CD8-positive, alpha-beta memory T cell (primary cell): Measurements from ENCODE around the gene MICU2. TPM values are rescaled to one million over a fixed set of nuclear protein-coding genes. Genes with fewer than 3 reads are reported as not detected.

Experiments used
- CTCF ChIA-PET: fragments of 350-600 bp; sonication (Branson Sonifier 250); formaldehyde crosslinking; loops from one replicate; lab custom pipeline; 2021; ENCODE audit warnings: antibody characterized with exemption; lab: Charles Lee
- POLR2A ChIA-PET: fragments of 350-600 bp; sonication (Branson Sonifier 250); formaldehyde crosslinking; loops from one replicate; lab custom pipeline; 2021; ENCODE audit warnings: antibody characterized with exemption; lab: Charles Lee
- DNase-seq, 5 donors: peaks; one replicate each; pipeline versions ENCODE4 v3.0.0 to v3.0.0-alpha.2; 2020 to 2022; ENCODE audit warnings: mixed read lengths in 1 of 5
- H3K27ac ChIP-seq: one replicate; pipeline ENCODE4 v1.7.0; 2013; ENCODE audit warnings: low read depth, mild to moderate bottlenecking, low read length, moderate library complexity
- H3K27me3 ChIP-seq: 2 replicates; pipeline ENCODE4 v1.7.0; 2013; ENCODE audit warnings: low read length, mild to moderate bottlenecking; ENCODE audit not compliant: insufficient read depth, poor library complexity, severe bottlenecking
- H3K36me3 ChIP-seq: 2 replicates; pipeline ENCODE4 v1.7.0; 2013; ENCODE audit warnings: mild to moderate bottlenecking, low read length, moderate library complexity; ENCODE audit not compliant: insufficient read depth
- H3K4me1 ChIP-seq: 2 replicates; pipeline ENCODE4 v1.7.0; 2013; ENCODE audit warnings: mild to moderate bottlenecking, low read length, moderate library complexity; ENCODE audit not compliant: insufficient read depth
- H3K4me3 ChIP-seq: 2 replicates; pipeline ENCODE4 v1.7.0; 2013; ENCODE audit warnings: mild to moderate bottlenecking, low read length
- H3K9me3 ChIP-seq: 2 replicates; pipeline ENCODE4 v1.7.0; 2013; ENCODE audit warnings: mild to moderate bottlenecking, low read length
- H3K27ac Mint-ChIP-seq, 8 donors: one replicate each; pipeline ENCODE4 v1.8.0; 2020 to 2021; ENCODE audit warnings: mixed read lengths in 8 of 8, mild to moderate bottlenecking in 6 of 8, inconsistent platforms in 3 of 8, moderate library complexity in 3 of 8
- H3K27me3 Mint-ChIP-seq, 2 donors: one replicate each; pipeline ENCODE4 v1.8.0; 2020 to 2021; ENCODE audit warnings: mixed read lengths in 2 of 2, mild to moderate bottlenecking in 1 of 2, moderate library complexity in 1 of 2
- H3K36me3 Mint-ChIP-seq, 3 donors: one replicate each; pipeline ENCODE4 v1.8.0; 2020 to 2021; ENCODE audit warnings: mixed read lengths in 3 of 3, inconsistent platforms in 1 of 3, mild to moderate bottlenecking in 1 of 3
- H3K4me1 Mint-ChIP-seq, 3 donors: one replicate each; pipeline ENCODE4 v1.8.0; 2020 to 2021; ENCODE audit warnings: mixed read lengths in 3 of 3, inconsistent platforms in 1 of 3, mild to moderate bottlenecking in 1 of 3
- H3K4me3 Mint-ChIP-seq, 7 donors: one replicate each; pipeline ENCODE4 v1.8.0; 2020 to 2021; ENCODE audit warnings: mixed read lengths in 7 of 7, mild to moderate bottlenecking in 6 of 7, moderate library complexity in 4 of 7, inconsistent platforms in 2 of 7
- H3K9me3 Mint-ChIP-seq, 5 donors: one replicate each; pipeline ENCODE4 v1.8.0; 2020 to 2022; ENCODE audit warnings: mixed read lengths in 5 of 5, mild to moderate bottlenecking in 3 of 5, moderate library complexity in 2 of 5, inconsistent platforms in 1 of 5
- polyA plus RNA-seq: library from polyadenylated mRNA; unstranded; fragments of 300-500 nt; fragmentation: Illumina TruSeq; gene quantifications from one replicate; pipeline ENCODE4 v1.2.3, GENCODE V29; 2021
- total RNA-seq, 2 experiments: library from RNA; stranded (reverse); gene quantifications; one replicate each; pipeline ENCODE4 v1.2.3, GENCODE V29; 2021

MICU2 gene
- total and polyA plus RNA-seq, 3 experiments from 2014 or later: 36.0 to 47.6 (median 38.5) TPM

GRCh38 chr13:21478881-21479808 lies 124.8 kb downstream of the MICU2 start:
- ChIA-PET POLR2A (no interaction called here), CTCF (interaction anchor here (1.0 to 8.8 kb wide), 7 partner anchors 15 to 536 kb away, joined by 3 to 68 read pairs (median 6); partner anchors contain the start of gene ZDHHC20)
- peak in 4 of 5 donors; percentile 37 to 63 (median 56) for DNase-seq
- Mint-ChIP-seq H3K9me3 (peaks cover 0 to 1% (median 0%) of the 10 kb centered on the region in 5 donors), H3K36me3 (no peaks in the 10 kb centered on the region), H3K27me3 (peaks cover under 1 to 2% of the 10 kb centered on the region in 2 donors), H3K27ac (peak overlapping the region in 1 of 8 donors; percentile 60), H3K4me1 (peaks cover 14 to 18% (median 14%) of the 10 kb centered on the region in 3 donors), H3K4me3 (peak overlapping the region in 3 of 7 donors; percentile 19 to 55 (median 39))
- H3K27me3 ChIP-seq: no peaks in the 10 kb centered on the region
- H3K4me3 ChIP-seq: no peak overlapping the region
- no peaks in the 10 kb centered on the region for H3K9me3 ChIP-seq
- no peaks in the 10 kb centered on the region for H3K36me3 ChIP-seq
- H3K27ac ChIP-seq: no peak overlapping the region
- peaks cover 9% of the 10 kb centered on the region for H3K4me1 ChIP-seq

- no peaks in the 10 kb centered on the region for H3K36me3 ChIP-seq
- POLR2A ChIA-PET: interaction anchor here (0.9 kb wide), 1 partner anchor 179 kb away, joined by 3 read pairs; no protein-coding TSS in a partner anchor
- peaks cover 9% of the 10 kb centered on the region for H3K4me1 ChIP-seq
- Mint-ChIP-seq H3K4me3 (peak overlapping the region; percentile 29 to 83 (median 80)), H3K27me3 (peaks cover 1 to 2% of the 10 kb centered on the region in 2 donors), H3K9me3 (peaks cover 0 to 4% (median 0%) of the 10 kb centered on the region in 5 donors), H3K36me3 (no peaks in the 10 kb centered on the region), H3K4me1 (peaks cover 14 to 18% (median 14%) of the 10 kb centered on the region in 3 donors), H3K27ac (peak overlapping the region in 7 of 8 donors; percentile 0 to 80 (median 53))
- CTCF ChIA-PET: interaction anchor here (0.6 to 8.8 kb wide), 26 partner anchors 8 to 533 kb away, joined by 3 to 68 read pairs (median 4); partner anchors contain the start of genes MRPL57, SKA3 and ZDHHC20
- peak overlapping the region; percentile 10 for H3K4me3 ChIP-seq
- H3K27ac ChIP-seq: no peak overlapping the region
- H3K9me3 ChIP-seq: no peaks in the 10 kb centered on the region
- H3K27me3 ChIP-seq: no peaks in the 10 kb centered on the region
- peak; percentile 66 to 85 (median 73) for DNase-seq
These were observed 127.0 kb downstream of the MICU2 start for GRCh38 chr13:21476893-21477472.

- Histone ChIP-seq H3K9me3 (no peaks in the 10 kb centered on the region), H3K27ac (no peak overlapping the region), H3K4me3 (no peak overlapping the region), H3K4me1 (peaks cover 9% of the 10 kb centered on the region), H3K36me3 (no peaks in the 10 kb centered on the region), H3K27me3 (no peaks in the 10 kb centered on the region)
- H3K27ac Mint-ChIP-seq: no peak overlapping the region
- H3K4me1 Mint-ChIP-seq: peaks cover 14 to 18% (median 14%) of the 10 kb centered on the region in 3 donors
- H3K36me3 Mint-ChIP-seq: peaks cover 0 to 5% (median 2%) of the 10 kb centered on the region in 3 donors
- no peak overlapping the region for H3K4me3 Mint-ChIP-seq
- CTCF ChIA-PET: interaction anchor here (1.7 to 8.8 kb wide), 3 partner anchors 12 to 364 kb away, joined by 5 to 68 read pairs (median 63); no protein-coding TSS in a partner anchor
- peaks cover 0 to 9% (median 6%) of the 10 kb centered on the region in 5 donors for H3K9me3 Mint-ChIP-seq
- POLR2A ChIA-PET: no interaction called here
- no peak for DNase-seq
- H3K27me3 Mint-ChIP-seq: peaks cover 1 to 8% of the 10 kb centered on the region in 2 donors
These were observed 128.9 kb downstream of the MICU2 start for GRCh38 chr13:21475115-21475514.

- Histone ChIP-seq H3K9me3 (no peaks in the 10 kb centered on the region), H3K27me3 (no peaks in the 10 kb centered on the region), H3K4me3 (no peak overlapping the region), H3K36me3 (no peaks in the 10 kb centered on the region), H3K4me1 (no peaks in the 10 kb centered on the region), H3K27ac (no peak overlapping the region)
- Mint-ChIP-seq H3K27me3 (peaks cover 3 to 5% of the 10 kb centered on the region in 2 donors), H3K4me3 (no peak overlapping the region), H3K9me3 (peaks cover 0 to 9% (median 6%) of the 10 kb centered on the region in 5 donors), H3K4me1 (no peaks in the 10 kb centered on the region), H3K36me3 (peaks cover 0 to 5% (median 2%) of the 10 kb centered on the region in 3 donors), H3K27ac (no peak overlapping the region)
- CTCF ChIA-PET: no interaction called here
- POLR2A ChIA-PET: no interaction called here
- DNase-seq: no peak
These were observed 133.2 kb downstream of the MICU2 start for GRCh38 chr13:21470785-21471184.

- Mint-ChIP-seq H3K4me1 (no peaks in the 10 kb centered on the region), H3K27me3 (peaks cover 5% of the 10 kb centered on the region in 2 donors), H3K4me3 (no peak overlapping the region), H3K36me3 (peaks cover 0 to 2% (median 1%) of the 10 kb centered on the region in 3 donors), H3K27ac (no peak overlapping the region), H3K9me3 (peaks cover 0 to 7% (median 4%) of the 10 kb centered on the region in 5 donors)
- H3K4me3 ChIP-seq: no peak overlapping the region
- H3K36me3 ChIP-seq: no peaks in the 10 kb centered on the region
- no peaks in the 10 kb centered on the region for H3K4me1 ChIP-seq
- ChIA-PET POLR2A (no interaction called here), CTCF (interaction anchor here (1.9 to 2.4 kb wide), 2 partner anchors 11 kb away, joined by 4 to 12 read pairs; no protein-coding TSS in a partner anchor)
- H3K27ac ChIP-seq: no peak overlapping the region
- H3K27me3 ChIP-seq: no peaks in the 10 kb centered on the region
- DNase-seq: no peak
- no peaks in the 10 kb centered on the region for H3K9me3 ChIP-seq
These were observed 137.4 kb downstream of the MICU2 start for GRCh38 chr13:21466527-21466926.

GRCh38 chr13:21465710-21466160 lies 138.2 kb downstream of the MICU2 start:
- Histone ChIP-seq H3K4me1 (no peaks in the 10 kb centered on the region), H3K4me3 (no peak overlapping the region), H3K27me3 (no peaks in the 10 kb centered on the region), H3K27ac (no peak overlapping the region), H3K36me3 (no peaks in the 10 kb centered on the region), H3K9me3 (no peaks in the 10 kb centered on the region)
- ChIA-PET CTCF (interaction anchor here (1.9 kb wide), 1 partner anchor 12 kb away, joined by 4 read pairs; no protein-coding TSS in a partner anchor), POLR2A (no interaction called here)
- Mint-ChIP-seq H3K4me3 (no peak overlapping the region), H3K4me1 (no peaks in the 10 kb centered on the region), H3K36me3 (no peaks in the 10 kb centered on the region), H3K27ac (peak overlapping the region in 1 of 8 donors; percentile 22), H3K27me3 (peaks cover 3 to 5% of the 10 kb centered on the region in 2 donors), H3K9me3 (peaks cover 0 to 3% (median 2%) of the 10 kb centered on the region in 5 donors)
- no peak for DNase-seq

- peak overlapping the region in 1 of 7 donors; percentile 49 for H3K4me3 Mint-ChIP-seq
- POLR2A ChIA-PET: no interaction called here
These were observed 140.5 kb downstream of the MICU2 start for GRCh38 chr13:21463424-21463823.

More at GRCh38 chr13:21463424-21463823, 140.5 kb downstream of the MICU2 start:
- Histone ChIP-seq H3K27ac (no peak overlapping the region), H3K36me3 (no peaks in the 10 kb centered on the region), H3K9me3 (no peaks in the 10 kb centered on the region), H3K4me3 (no peak overlapping the region), H3K4me1 (peaks cover 6% of the 10 kb centered on the region), H3K27me3 (no peaks in the 10 kb centered on the region)
- no peak overlapping the region for H3K27ac Mint-ChIP-seq
- no peaks in the 10 kb centered on the region for H3K9me3 Mint-ChIP-seq
- peaks cover 4 to 15% (median 8%) of the 10 kb centered on the region in 3 donors for H3K4me1 Mint-ChIP-seq
- H3K36me3 Mint-ChIP-seq: peaks cover 0 to 7% (median 0%) of the 10 kb centered on the region in 3 donors
- CTCF ChIA-PET: interaction anchor here (1.0 to 1.2 kb wide), 2 partner anchors 12 to 14 kb away, joined by 3 to 5 read pairs; no protein-coding TSS in a partner anchor
- DNase-seq: no peak
- peaks cover 0 to 5% of the 10 kb centered on the region in 2 donors for H3K27me3 Mint-ChIP-seq
